Endothelial cell of umbilical vein (primary cell): Measurements from ENCODE around the gene ABCD1. TPM values are rescaled to one million over a fixed set of nuclear protein-coding genes. Genes with fewer than 3 reads are reported as not detected.

Experiments
- BruUV-seq: library from RNA; stranded (reverse); fragments of 400-500 nt; replicated peaks from 2 replicates; lab custom pipeline; 2021; lab: Mats Ljungman, UMichigan
- CTCF ChIA-PET: fragments of 300-600, 350-600 bp; sonication (Branson Sonifier 250); formaldehyde crosslinking; loops from one replicate; lab custom pipeline; 2021; ENCODE audit warnings: antibody characterized with exemption, inconsistent platforms; lab: Charles Lee
- POLR2A ChIA-PET: fragments of 300-600, 350-600 bp; sonication (Branson Sonifier 250); formaldehyde crosslinking; loops from one replicate; lab custom pipeline; 2021; ENCODE audit warnings: antibody characterized with exemption, inconsistent platforms; lab: Charles Lee
- DNase-seq: peaks from one replicate; pipeline ENCODE4 v3.0.0-alpha.2; 2011; ENCODE audit warnings: low read depth, low spot score
- FAIRE-seq: peaks from 2 replicates; lab custom pipeline; 2011; peaks lifted over from hg19 to GRCh38; lab: Jason Lieb, UNC
- H2AFZ ChIP-seq: 2 replicates; pipeline ENCODE4 v1.6.0; 2012; ENCODE audit warnings: low read depth, low read length, control low read depth, inconsistent platforms
- H3K27ac ChIP-seq: 2 replicates; pipeline ENCODE4 v1.5.1; 2011; ENCODE audit warnings: low read depth, mild to moderate bottlenecking, control low read depth, low read length, moderate library complexity; ENCODE audit not compliant: insufficient read depth
- H3K27me3 ChIP-seq, 2 experiments: 2 replicates each; pipeline versions ENCODE4 v1.6.0 to v1.6.1; 2011; ENCODE audit warnings: low read length in 2 of 2, mixed read lengths in 1 of 2; ENCODE audit not compliant: control insufficient read depth in 2 of 2, insufficient read depth in 2 of 2
- H3K36me3 ChIP-seq, 2 experiments: 2 replicates in 1 of 2; 3 replicates in 1 of 2; pipeline ENCODE4 v1.5.1; 2011; ENCODE audit warnings: low read length in 2 of 2, mild to moderate bottlenecking in 1 of 2, moderate library complexity in 1 of 2; ENCODE audit not compliant: control insufficient read depth in 2 of 2, insufficient read depth in 2 of 2; ENCODE audit errors: extremely low read depth in 1 of 2
- H3K4me1 ChIP-seq: 3 replicates; pipeline ENCODE4 v1.5.1; 2011; ENCODE audit warnings: mild to moderate bottlenecking, low read length; ENCODE audit not compliant: control insufficient read depth, insufficient read depth; ENCODE audit errors: extremely low read depth
- H3K4me2 ChIP-seq: 2 replicates; pipeline ENCODE4 v1.6.1; 2011; ENCODE audit warnings: low read length, control low read depth, mixed read lengths; ENCODE audit not compliant: insufficient read depth
- H3K4me3 ChIP-seq, 3 experiments: fragments of 200-600 bp in 1 of 3; sonication (generic), shearing (Covaris generic) in 1 of 3; replicated peaks in 1 of 3; 2 replicates each; pipeline ENCODE4 v1.5.1; 2011 to 2016; ENCODE audit warnings: control low read depth in 3 of 3, low read length in 3 of 3, mild to moderate bottlenecking in 2 of 3, inconsistent platforms in 1 of 3, low read depth in 1 of 3, moderate library complexity in 1 of 3; ENCODE audit not compliant: insufficient read depth in 1 of 3
- H3K79me2 ChIP-seq: 2 replicates; pipeline ENCODE4 v1.6.0; 2012; ENCODE audit warnings: low read length, inconsistent platforms; ENCODE audit not compliant: control insufficient read depth, insufficient read depth
- H3K9ac ChIP-seq: replicated peaks from 2 replicates; pipeline ENCODE3; 2011; ENCODE audit warnings: low read length, control low read depth; ENCODE audit not compliant: insufficient read depth; ENCODE audit errors: extremely low read depth
- H3K9me1 ChIP-seq: replicated peaks from 3 replicates; pipeline ENCODE4 v1.6.0; 2011; ENCODE audit warnings: mild to moderate bottlenecking, low read length; ENCODE audit not compliant: control insufficient read depth, insufficient read depth; ENCODE audit errors: extremely low read depth
- H3K9me3 ChIP-seq: replicated peaks from 2 replicates; pipeline ENCODE4 v1.5.1; 2012; ENCODE audit warnings: low read length, inconsistent platforms; ENCODE audit not compliant: control insufficient read depth, insufficient read depth
- H4K20me1 ChIP-seq: replicated peaks from 2 replicates; pipeline ENCODE3; 2011; ENCODE audit warnings: mild to moderate bottlenecking, low read length; ENCODE audit not compliant: control insufficient read depth, insufficient read depth; ENCODE audit errors: extremely low read depth
- EZH2 ChIP-seq: IDR thresholded peaks from 2 replicates; pipeline ENCODE4 v1.6.1; 2012; ENCODE audit warnings: borderline replicate concordance, low read depth, mild to moderate bottlenecking, moderate library complexity, low read length, inconsistent platforms; ENCODE audit not compliant: severe bottlenecking
- FOS ChIP-seq: IDR thresholded peaks from 2 replicates; pipeline ENCODE4 v1.6.1; 2011; ENCODE audit warnings: mild to moderate bottlenecking, low read length, moderate library complexity, borderline replicate concordance; ENCODE audit not compliant: insufficient read depth
- GATA2 ChIP-seq: IDR thresholded peaks from 2 replicates; pipeline ENCODE4 v1.7.0; 2011; ENCODE audit warnings: low read depth, mild to moderate bottlenecking, moderate library complexity, mixed read lengths, low read length; ENCODE audit not compliant: insufficient read length, insufficient read depth
- JUN ChIP-seq: IDR thresholded peaks from 2 replicates; pipeline ENCODE4 v1.6.1; 2011; ENCODE audit warnings: borderline replicate concordance, low read depth; ENCODE audit not compliant: insufficient read length, insufficient read depth
- MYC ChIP-seq: IDR thresholded peaks from one replicate; pipeline ENCODE4 v1.6.1; 2011; ENCODE audit warnings: mild to moderate bottlenecking, low read depth, low read length
- POLR2A ChIP-seq: IDR thresholded peaks from 2 replicates; pipeline ENCODE4 v1.6.1; 2012; ENCODE audit warnings: low read depth, mild to moderate bottlenecking, control low read depth, low read length
- POLR2AphosphoS5 ChIP-seq: IDR thresholded peaks from 2 replicates; pipeline ENCODE4 v1.6.1; 2012; ENCODE audit warnings: low read depth, mild to moderate bottlenecking, control low read depth, low read length, moderate library complexity; ENCODE audit not compliant: insufficient read depth
- dilution Hi-C: fragments of 300-500 bp; cut with MboI; formaldehyde crosslinking; loops from one replicate; pipeline ENCODE4 v1.15.0; 2019; ENCODE audit warnings: low sequenced_read_pairs; ENCODE audit not compliant: extremely low pct_ligation_motif_present
- intact Hi-C: fragments of 100-400 bp; cut with micrococcal nuclease; formaldehyde crosslinking; loops from one replicate; pipeline ENCODE4 v1.10.0; 2022
- polyA plus RNA-seq, 4 experiments: library from polyadenylated mRNA; depleted of rRNA in 3 of 4; stranded (reverse) in 3 of 4; unstranded in 1 of 4; fragments of >200 nt; gene quantifications; 2 replicates each; pipeline versions ENCODE4 v1.2.1 to v1.2.3, GENCODE V29; 2011 to 2012; ENCODE audit warnings: missing spikeins in 1 of 4
- total RNA-seq: library from RNA; stranded (reverse); gene quantifications from 2 replicates; pipeline ENCODE4 v1.2.3, GENCODE V29; 2021
- TF ChIP-seq, protein P1 (sequence below), 2 donors: IDR thresholded peaks; 1 replicate in 1 of 2; 2 replicates in 1 of 2; pipeline ENCODE4 v1.5.1; 2011; ENCODE audit warnings: low read length in 2 of 2, mild to moderate bottlenecking in 2 of 2, moderate library complexity in 2 of 2, control low read depth in 1 of 2, inconsistent platforms in 1 of 2, low read depth in 1 of 2; ENCODE audit not compliant: insufficient read depth in 1 of 2; ENCODE audit errors: extremely low read depth in 1 of 2
- TF ChIP-seq, protein P2 (sequence below): IDR thresholded peaks from 2 replicates; pipeline ENCODE4 v1.6.1; 2011; ENCODE audit not compliant: insufficient read depth, insufficient read length

The ABCD1 gene
- total and polyA plus RNA-seq, 2 donors (not counting 3 experiments of a cell fraction or from before 2014, with no cell fraction given) = 9.1 to 12.9 TPM

DNA sequence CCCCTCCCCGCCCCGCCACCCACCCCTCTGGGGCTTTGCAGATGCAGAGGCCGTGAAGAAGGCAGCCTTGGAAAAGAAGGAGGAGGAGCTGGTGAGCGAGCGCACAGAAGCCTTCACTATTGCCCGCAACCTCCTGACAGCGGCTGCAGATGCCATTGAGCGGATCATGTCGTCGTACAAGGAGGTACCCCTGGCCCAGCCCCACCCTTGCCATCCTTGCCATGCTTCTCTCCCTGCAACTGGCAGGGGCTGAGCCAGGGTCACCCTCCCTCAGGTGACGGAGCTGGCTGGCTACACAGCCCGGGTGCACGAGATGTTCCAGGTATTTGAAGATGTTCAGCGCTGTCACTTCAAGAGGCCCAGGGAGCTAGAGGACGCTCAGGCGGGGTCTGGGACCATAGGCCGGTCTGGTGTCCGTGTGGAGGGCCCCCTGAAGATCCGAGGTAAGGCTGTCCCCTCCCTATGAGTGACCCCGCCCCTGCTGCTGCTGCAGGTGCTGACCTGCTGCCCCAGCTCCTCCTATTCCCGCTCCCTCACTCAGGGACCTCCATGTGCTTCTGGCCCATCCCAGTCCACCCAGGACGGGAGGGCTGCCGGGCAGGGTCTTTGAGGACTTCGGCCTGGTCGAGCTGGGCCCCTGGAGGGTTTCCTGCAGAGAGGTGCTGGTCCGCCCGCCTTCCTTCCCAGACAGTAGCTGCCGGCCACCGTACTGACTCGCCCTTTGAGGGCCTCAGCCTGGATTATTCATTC, 11.6 kb downstream of the ABCD1 start:
- Histone ChIP-seq H3K9me3 (no peaks in the 10 kb centered on the region), H3K4me1 (no peaks in the 10 kb centered on the region), H3K79me2 (no peaks in the 10 kb centered on the region), H3K27ac (no peak overlapping the region), H3K4me3 (no peak overlapping the region), H3K9me1 (no peaks in the 10 kb centered on the region), H2AFZ (no peak overlapping the region), H3K4me2 (no peak overlapping the region), H4K20me1 (no peaks in the 10 kb centered on the region), H3K27me3 (no peaks in the 10 kb centered on the region), H3K9ac (no peak overlapping the region), H3K36me3 (no peaks in the 10 kb centered on the region)
- FAIRE-seq (no peak), DNase-seq (no peak)
- BruUV-seq = no TSS peak
- TF ChIP-seq, protein P1, sequence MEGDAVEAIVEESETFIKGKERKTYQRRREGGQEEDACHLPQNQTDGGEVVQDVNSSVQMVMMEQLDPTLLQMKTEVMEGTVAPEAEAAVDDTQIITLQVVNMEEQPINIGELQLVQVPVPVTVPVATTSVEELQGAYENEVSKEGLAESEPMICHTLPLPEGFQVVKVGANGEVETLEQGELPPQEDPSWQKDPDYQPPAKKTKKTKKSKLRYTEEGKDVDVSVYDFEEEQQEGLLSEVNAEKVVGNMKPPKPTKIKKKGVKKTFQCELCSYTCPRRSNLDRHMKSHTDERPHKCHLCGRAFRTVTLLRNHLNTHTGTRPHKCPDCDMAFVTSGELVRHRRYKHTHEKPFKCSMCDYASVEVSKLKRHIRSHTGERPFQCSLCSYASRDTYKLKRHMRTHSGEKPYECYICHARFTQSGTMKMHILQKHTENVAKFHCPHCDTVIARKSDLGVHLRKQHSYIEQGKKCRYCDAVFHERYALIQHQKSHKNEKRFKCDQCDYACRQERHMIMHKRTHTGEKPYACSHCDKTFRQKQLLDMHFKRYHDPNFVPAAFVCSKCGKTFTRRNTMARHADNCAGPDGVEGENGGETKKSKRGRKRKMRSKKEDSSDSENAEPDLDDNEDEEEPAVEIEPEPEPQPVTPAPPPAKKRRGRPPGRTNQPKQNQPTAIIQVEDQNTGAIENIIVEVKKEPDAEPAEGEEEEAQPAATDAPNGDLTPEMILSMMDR (IDR thresholded peaks at IDR 0.05; ENCODE audit: extremely low read depth in 1 of 2, insufficient read depth in 1 of 2, low read depth in 1 of 2, low read length in 2 of 2) = no peak
- TF ChIP-seq EZH2 = no peak
- TF ChIP-seq GATA2 = no peak
- no peak for TF ChIP-seq POLR2AphosphoS5
- TF ChIP-seq, protein P2, sequence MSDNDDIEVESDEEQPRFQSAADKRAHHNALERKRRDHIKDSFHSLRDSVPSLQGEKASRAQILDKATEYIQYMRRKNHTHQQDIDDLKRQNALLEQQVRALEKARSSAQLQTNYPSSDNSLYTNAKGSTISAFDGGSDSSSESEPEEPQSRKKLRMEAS = no peak
- no peak for TF ChIP-seq JUN
- no peak for TF ChIP-seq FOS
- no peak for TF ChIP-seq MYC
- no peak for TF ChIP-seq POLR2A
- ChIA-PET CTCF (interaction anchor here (1.3 kb wide), 1 partner anchor 10 kb away, joined by 3 read pairs; no protein-coding TSS in a partner anchor), POLR2A (no interaction called here)
- dilution Hi-C loops = no loop called here
- intact Hi-C loops = no loop called here
